CD14-positive monocyte (primary cell): ENCODE results near the gene GPRC5C. TPM values are rescaled to one million over a fixed set of nuclear protein-coding genes. Genes with fewer than 3 reads are reported as not detected.
A peak's percentile ranks its signal among the peaks of the same experiment; 100 is the strongest.

Experiments
- DNase-seq, 3 donors: peaks; one replicate each; pipeline ENCODE4 v3.0.0-alpha.2; 2011 to 2022
- H2AFZ ChIP-seq: 2 replicates; pipeline ENCODE4 v1.6.0; 2012; ENCODE audit warnings: mild to moderate bottlenecking, low read depth, low read length, inconsistent platforms; ENCODE audit not compliant: insufficient read depth, poor library complexity, severe bottlenecking
- H3K27ac ChIP-seq, 2 donors: 1 replicate in 1 of 2; 2 replicates in 1 of 2; pipeline ENCODE4 v1.5.1; 2012 to 2013; ENCODE audit warnings: low read length in 2 of 2, control low read depth in 1 of 2, inconsistent platforms in 1 of 2, low read depth in 1 of 2, mild to moderate bottlenecking in 1 of 2
- H3K27me3 ChIP-seq, 2 donors: one replicate each; pipeline versions ENCODE4 v1.6.0 to v1.6.1; 2011 to 2013; ENCODE audit warnings: low read length in 2 of 2; ENCODE audit not compliant: control insufficient read depth in 2 of 2, insufficient read depth in 2 of 2
- H3K36me3 ChIP-seq, 2 donors: replicated peaks in 1 of 2; 1 replicate in 1 of 2; 2 replicates in 1 of 2; pipeline versions ENCODE4 v1.5.1 to v1.6.1; 2012 to 2013; ENCODE audit warnings: low read length in 2 of 2, control low read depth in 1 of 2, inconsistent platforms in 1 of 2, mild to moderate bottlenecking in 1 of 2; ENCODE audit not compliant: insufficient read depth in 2 of 2, control insufficient read depth in 1 of 2
- H3K4me1 ChIP-seq, 2 donors: 1 replicate in 1 of 2; 2 replicates in 1 of 2; pipeline versions ENCODE4 v1.5.1 to v1.6.1; 2012 to 2013; ENCODE audit warnings: low read length in 2 of 2, control low read depth in 1 of 2, inconsistent platforms in 1 of 2, mild to moderate bottlenecking in 1 of 2, moderate library complexity in 1 of 2; ENCODE audit not compliant: insufficient read depth in 2 of 2, control insufficient read depth in 1 of 2
- H3K4me2 ChIP-seq: replicated peaks from 2 replicates; pipeline ENCODE3; 2012; ENCODE audit warnings: low read length, moderate library complexity, mild to moderate bottlenecking; ENCODE audit not compliant: poor library complexity, severe bottlenecking; ENCODE audit errors: extremely low read depth
- H3K4me3 ChIP-seq, 3 experiments: fragments of 200-600 bp in 1 of 3; sonication (generic) in 1 of 3; replicated peaks in 1 of 3; 1 replicate in 2 of 3; 2 replicates in 1 of 3; pipeline ENCODE4 v1.5.1; 2011 to 2013; ENCODE audit warnings: low read length in 3 of 3, mild to moderate bottlenecking in 3 of 3, control low read depth in 2 of 3, low read depth in 2 of 3, inconsistent platforms in 1 of 3, moderate library complexity in 1 of 3
- H3K79me2 ChIP-seq: 2 replicates; pipeline ENCODE4 v1.6.0; 2012; ENCODE audit warnings: mild to moderate bottlenecking, control low read depth, inconsistent platforms, low read length, moderate library complexity; ENCODE audit not compliant: insufficient read depth
- H3K9ac ChIP-seq: 2 replicates; pipeline ENCODE4 v1.6.0; 2017; ENCODE audit warnings: low read length, mild to moderate bottlenecking; ENCODE audit not compliant: insufficient read depth, poor library complexity, severe bottlenecking
- H3K9me3 ChIP-seq, 2 donors: replicated peaks in 1 of 2; 1 replicate in 1 of 2; 2 replicates in 1 of 2; pipeline versions ENCODE4 v1.5.1 to v1.6.1; 2012 to 2013; ENCODE audit warnings: low read length in 2 of 2, control low read depth in 1 of 2; ENCODE audit not compliant: control insufficient read depth in 1 of 2, insufficient read depth in 1 of 2
- H4K20me1 ChIP-seq: 2 replicates; pipeline ENCODE4 v1.6.0; 2012; ENCODE audit warnings: mild to moderate bottlenecking, low read length, control low read depth, moderate library complexity; ENCODE audit not compliant: insufficient read depth
- H3K27ac Mint-ChIP-seq, 7 donors: one replicate each; pipeline ENCODE4 v1.8.0; 2020; ENCODE audit warnings: mild to moderate bottlenecking in 7 of 7, mixed read lengths in 7 of 7, moderate library complexity in 6 of 7, inconsistent platforms in 2 of 7
- H3K27me3 Mint-ChIP-seq, 3 donors: one replicate each; pipeline ENCODE4 v1.8.0; 2021 to 2022; ENCODE audit warnings: low read depth in 3 of 3, mild to moderate bottlenecking in 3 of 3, mixed read lengths in 3 of 3, moderate library complexity in 3 of 3, inconsistent platforms in 1 of 3
- H3K36me3 Mint-ChIP-seq, 2 donors: one replicate each; pipeline ENCODE4 v1.8.0; 2020; ENCODE audit warnings: mixed read lengths in 2 of 2, inconsistent platforms in 1 of 2, mild to moderate bottlenecking in 1 of 2
- H3K4me1 Mint-ChIP-seq: one replicate; pipeline ENCODE4 v1.8.0; 2020; ENCODE audit warnings: mild to moderate bottlenecking, mixed read lengths
- H3K4me3 Mint-ChIP-seq, 2 donors: one replicate each; pipeline ENCODE4 v1.8.0; 2020; ENCODE audit warnings: mild to moderate bottlenecking in 2 of 2, mixed read lengths in 2 of 2, moderate library complexity in 1 of 2
- H3K9me3 Mint-ChIP-seq, 7 donors: one replicate each; pipeline ENCODE4 v1.8.0; 2020 to 2022; ENCODE audit warnings: mixed read lengths in 7 of 7, mild to moderate bottlenecking in 6 of 7, moderate library complexity in 6 of 7, inconsistent platforms in 2 of 7
- CTCF ChIP-seq: fragments of 200-600 bp; IDR thresholded peaks from one replicate; pipeline ENCODE4 v1.8.0; 2022; ENCODE audit warnings: antibody characterized with exemption, mild to moderate bottlenecking
- whole genome bisulfite sequencing: methylation state at CpG from one replicate; pipeline ENCODE4 v1.1.5; 2013; ENCODE audit warnings: missing lambda C conversion rate; ENCODE audit not compliant: insufficient coverage; 5-methylcytosine and 5-hydroxymethylcytosine counted together
- intact Hi-C, 2 donors: fragments of 100-400 bp; cut with micrococcal nuclease; formaldehyde crosslinking; loops; one replicate each; pipeline versions ENCODE4 v1.15.0 to v1.15.1; 2023
- polyA plus RNA-seq, 3 donors: library from polyadenylated mRNA; depleted of rRNA in 1 of 3; unstranded in 2 of 3; stranded (reverse) in 1 of 3; fragments of 300-500 nt in 2 of 3; fragments of >200 nt in 1 of 3; fragmentation: Illumina TruSeq in 2 of 3; gene quantifications; 1 replicate in 2 of 3; 2 replicates in 1 of 3; pipeline ENCODE4 v1.2.3, GENCODE V29; 2012 to 2021

The GPRC5C gene
- polyA plus RNA-seq, 3 donors: 0.47 to 3.3 (median 1.9) TPM

GRCh38 chr17:74402048-74402447 is 29.8 kb upstream of the GPRC5C start:
- Histone ChIP-seq H3K27ac (no peak overlapping the region), H2AFZ (no peak overlapping the region), H3K27me3 (no peaks in the 10 kb centered on the region), H3K9me3 (no peaks in the 10 kb centered on the region), H3K79me2 (no peaks in the 10 kb centered on the region), H3K4me3 (no peak overlapping the region), H4K20me1 (no peaks in the 10 kb centered on the region), H3K4me2 (no peak overlapping the region), H3K36me3 (no peaks in the 10 kb centered on the region), H3K4me1 (no peaks in the 10 kb centered on the region), H3K9ac (no peak overlapping the region)
- H3K36me3 Mint-ChIP-seq: no peaks in the 10 kb centered on the region
- H3K4me1 Mint-ChIP-seq: no peaks in the 10 kb centered on the region
- no peak for DNase-seq
- peaks cover 10 to 17% (median 11%) of the 10 kb centered on the region in 3 donors for H3K27me3 Mint-ChIP-seq
- no peak for TF ChIP-seq CTCF
- peaks cover 0 to 9% (median 4%) of the 10 kb centered on the region in 7 donors for H3K9me3 Mint-ChIP-seq
- no peak overlapping the region for H3K4me3 Mint-ChIP-seq
- no peak overlapping the region for H3K27ac Mint-ChIP-seq
- WGBS: 97% methylated on average over 3 of the region's 7 CpGs
- intact Hi-C loops: no loop called here

- WGBS: 68% methylated on average over 11 of the region's 12 CpGs
- no peak overlapping the region for H3K4me3 ChIP-seq
Measured at GRCh38 chr17:74403512-74404137, 28.3 kb upstream of the GPRC5C start.

More at GRCh38 chr17:74403512-74404137, 28.3 kb upstream of the GPRC5C start:
- H3K27ac ChIP-seq: no peak overlapping the region
- H3K4me1 ChIP-seq: no peaks in the 10 kb centered on the region
- peaks cover 10 to 20% (median 11%) of the 10 kb centered on the region in 3 donors for H3K27me3 Mint-ChIP-seq
- no peaks in the 10 kb centered on the region for H3K9me3 ChIP-seq
- H3K4me2 ChIP-seq: no peak overlapping the region
- no peaks in the 10 kb centered on the region for H3K27me3 ChIP-seq
- H3K9me3 Mint-ChIP-seq: peaks cover 0 to 9% (median 4%) of the 10 kb centered on the region in 7 donors
- H3K9ac ChIP-seq: no peak overlapping the region
- H3K36me3 ChIP-seq: no peaks in the 10 kb centered on the region
- no peak overlapping the region for H2AFZ ChIP-seq
- intact Hi-C loops: no loop called here
- H4K20me1 ChIP-seq: no peaks in the 10 kb centered on the region
- no peaks in the 10 kb centered on the region for H3K36me3 Mint-ChIP-seq
- H3K4me3 Mint-ChIP-seq: peak overlapping the region in 1 of 2 donors; percentile 26
- DNase-seq: no peak
- no peak overlapping the region for H3K27ac Mint-ChIP-seq
- H3K4me1 Mint-ChIP-seq: no peaks in the 10 kb centered on the region
- H3K79me2 ChIP-seq: no peaks in the 10 kb centered on the region
- no peak for TF ChIP-seq CTCF
